Breast epithelium (tissue), 4 donors: ENCODE measurements around the gene MAGED1. TPM values are rescaled to one million over a fixed set of nuclear protein-coding genes. Genes with fewer than 3 reads are reported as not detected.

ENCODE experiments used
- DNase-seq, 2 donors: peaks; one replicate each; pipeline ENCODE4 v3.0.0-alpha.2; 2019; ENCODE audit warnings: low spot score in 2 of 2
- H3K27ac ChIP-seq, 2 donors: fragments of 200-600 bp; sonication (generic) in 1 of 2; one replicate each; pipeline ENCODE4 v1.5.1; 2016 to 2019; ENCODE audit warnings: mild to moderate bottlenecking in 1 of 2
- H3K27me3 ChIP-seq, 2 donors: fragments of 200-600 bp; sonication (generic) in 1 of 2; one replicate each; pipeline versions ENCODE4 v1.5.1 to v1.6.0; 2017 to 2019; ENCODE audit warnings: control low read depth in 1 of 2, mild to moderate bottlenecking in 1 of 2
- H3K36me3 ChIP-seq: fragments of 200-600 bp; one replicate; pipeline ENCODE4 v1.5.1; 2019
- H3K4me1 ChIP-seq, 2 donors: fragments of 200-600 bp; sonication (generic); one replicate each; pipeline ENCODE4 v1.5.1; 2016 to 2019; ENCODE audit warnings: control low read depth in 1 of 2
- H3K4me3 ChIP-seq, 3 donors: fragments of 200-600 bp; sonication (generic); 1 replicate in 2 of 3; 2 replicates in 1 of 3; pipeline ENCODE4 v1.5.1; 2016 to 2019; ENCODE audit warnings: mild to moderate bottlenecking in 3 of 3, moderate library complexity in 2 of 3
- H3K9me3 ChIP-seq, 2 donors: fragments of 200-600 bp; sonication (generic) in 1 of 2; one replicate each; pipeline ENCODE4 v1.5.1; 2016 to 2019; ENCODE audit warnings: control low read depth in 1 of 2
- POLR2A ChIP-seq: fragments of 450-650 bp; IDR thresholded peaks from one replicate; pipeline ENCODE4 v1.6.1; 2016; ENCODE audit warnings: antibody characterized with exemption, mild to moderate bottlenecking, moderate library complexity
- POLR2AphosphoS5 ChIP-seq, 3 donors: sonication (generic); formaldehyde crosslinking; IDR thresholded peaks; one replicate each; pipeline ENCODE4 v1.6.1; 2017; ENCODE audit warnings: antibody characterized with exemption in 3 of 3
- intact Hi-C: fragments of 100-400 bp; cut with DNase I; formaldehyde crosslinking; loops from one replicate; pipeline ENCODE4 v1.15.1; 2023; ENCODE audit warnings: low total_unique reads
- total RNA-seq, 3 donors: library from RNA; depleted of rRNA; stranded (reverse); fragments of >200 nt; gene quantifications; one replicate each; pipeline ENCODE4 v1.1.0, GENCODE V29; 2016
- TF ChIP-seq, protein P1 (sequence below), 3 donors: fragments of 450-650 bp; IDR thresholded peaks; one replicate each; pipeline ENCODE4 v1.5.1; 2016 to 2017; ENCODE audit warnings: antibody characterized with exemption in 3 of 3, mild to moderate bottlenecking in 3 of 3, moderate library complexity in 3 of 3

The MAGED1 gene, protein sequence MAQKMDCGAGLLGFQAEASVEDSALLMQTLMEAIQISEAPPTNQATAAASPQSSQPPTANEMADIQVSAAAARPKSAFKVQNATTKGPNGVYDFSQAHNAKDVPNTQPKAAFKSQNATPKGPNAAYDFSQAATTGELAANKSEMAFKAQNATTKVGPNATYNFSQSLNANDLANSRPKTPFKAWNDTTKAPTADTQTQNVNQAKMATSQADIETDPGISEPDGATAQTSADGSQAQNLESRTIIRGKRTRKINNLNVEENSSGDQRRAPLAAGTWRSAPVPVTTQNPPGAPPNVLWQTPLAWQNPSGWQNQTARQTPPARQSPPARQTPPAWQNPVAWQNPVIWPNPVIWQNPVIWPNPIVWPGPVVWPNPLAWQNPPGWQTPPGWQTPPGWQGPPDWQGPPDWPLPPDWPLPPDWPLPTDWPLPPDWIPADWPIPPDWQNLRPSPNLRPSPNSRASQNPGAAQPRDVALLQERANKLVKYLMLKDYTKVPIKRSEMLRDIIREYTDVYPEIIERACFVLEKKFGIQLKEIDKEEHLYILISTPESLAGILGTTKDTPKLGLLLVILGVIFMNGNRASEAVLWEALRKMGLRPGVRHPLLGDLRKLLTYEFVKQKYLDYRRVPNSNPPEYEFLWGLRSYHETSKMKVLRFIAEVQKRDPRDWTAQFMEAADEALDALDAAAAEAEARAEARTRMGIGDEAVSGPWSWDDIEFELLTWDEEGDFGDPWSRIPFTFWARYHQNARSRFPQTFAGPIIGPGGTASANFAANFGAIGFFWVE
- 10 to 100 TPM; 26.4 to 49.2 (median 44.9) TPM for total RNA-seq

DNA sequence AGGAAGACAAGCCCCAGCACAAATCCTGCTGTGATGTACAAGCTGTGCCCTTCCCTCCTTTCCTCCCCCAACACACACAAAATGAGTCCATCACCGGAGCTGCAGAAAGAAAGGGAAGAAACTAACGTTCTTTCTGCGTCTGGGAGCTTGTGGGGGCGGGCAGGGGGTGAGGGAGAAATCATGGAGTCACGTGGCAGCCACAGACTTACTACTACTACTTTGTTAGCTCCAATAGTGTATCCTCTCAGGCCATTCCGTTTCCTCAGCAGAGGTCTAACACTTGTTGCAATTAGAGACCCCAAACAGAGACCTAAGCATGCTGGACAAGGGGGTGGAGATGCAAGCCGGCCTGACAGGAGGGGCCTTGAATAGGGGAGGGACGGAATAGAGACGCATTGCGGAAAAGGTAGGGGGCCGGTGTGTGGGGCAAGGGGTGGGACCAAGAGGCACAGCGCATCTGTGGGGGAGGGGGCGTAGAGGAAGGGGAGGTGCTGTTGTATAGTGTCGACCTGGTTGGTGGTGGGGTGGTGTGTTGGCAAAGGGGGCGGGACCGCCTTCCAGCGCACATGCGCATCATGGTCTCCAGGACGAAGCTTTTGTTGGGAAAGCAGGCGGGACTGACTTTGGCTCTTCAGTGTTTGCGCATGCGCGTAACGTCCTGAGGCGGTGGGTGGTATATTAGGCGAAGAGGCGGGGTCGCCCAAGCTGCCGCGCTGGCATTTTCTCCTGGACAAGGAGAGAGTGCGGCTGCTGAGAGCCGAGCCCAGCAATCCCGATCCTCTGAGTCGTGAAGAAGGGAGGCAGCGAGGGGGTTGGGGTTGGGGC lies at the start of gene MAGED1:
TSS of gene MAGED1 (plus strand) at position 703 of the 825 bp plus-strand sequence. CDS start 682 bp downstream, outside the sequence.
- no peaks in the 10 kb centered on the region for H3K9me3 ChIP-seq
- peak within 1 kb of the TSS; percentile 47 to 69 (median 60) for H3K4me3 ChIP-seq
- H3K4me1 ChIP-seq: no peaks in the 10 kb centered on the region
- TF ChIP-seq POLR2AphosphoS5 (IDR thresholded peaks at IDR 0.05): peak; percentile 28 to 74 (median 38)
- TF ChIP-seq, protein P1, sequence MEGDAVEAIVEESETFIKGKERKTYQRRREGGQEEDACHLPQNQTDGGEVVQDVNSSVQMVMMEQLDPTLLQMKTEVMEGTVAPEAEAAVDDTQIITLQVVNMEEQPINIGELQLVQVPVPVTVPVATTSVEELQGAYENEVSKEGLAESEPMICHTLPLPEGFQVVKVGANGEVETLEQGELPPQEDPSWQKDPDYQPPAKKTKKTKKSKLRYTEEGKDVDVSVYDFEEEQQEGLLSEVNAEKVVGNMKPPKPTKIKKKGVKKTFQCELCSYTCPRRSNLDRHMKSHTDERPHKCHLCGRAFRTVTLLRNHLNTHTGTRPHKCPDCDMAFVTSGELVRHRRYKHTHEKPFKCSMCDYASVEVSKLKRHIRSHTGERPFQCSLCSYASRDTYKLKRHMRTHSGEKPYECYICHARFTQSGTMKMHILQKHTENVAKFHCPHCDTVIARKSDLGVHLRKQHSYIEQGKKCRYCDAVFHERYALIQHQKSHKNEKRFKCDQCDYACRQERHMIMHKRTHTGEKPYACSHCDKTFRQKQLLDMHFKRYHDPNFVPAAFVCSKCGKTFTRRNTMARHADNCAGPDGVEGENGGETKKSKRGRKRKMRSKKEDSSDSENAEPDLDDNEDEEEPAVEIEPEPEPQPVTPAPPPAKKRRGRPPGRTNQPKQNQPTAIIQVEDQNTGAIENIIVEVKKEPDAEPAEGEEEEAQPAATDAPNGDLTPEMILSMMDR (IDR thresholded peaks at IDR 0.05): no peak
- TF ChIP-seq POLR2A: peak; percentile 64
- H3K27me3 ChIP-seq: peaks cover 0 to 18% of the 10 kb centered on the region in 2 donors
- no peaks in the 10 kb centered on the region for H3K36me3 ChIP-seq
- peak within 1 kb of the TSS; percentile 81 to 85 for H3K27ac ChIP-seq
- DNase-seq: peak; percentile 86 to 90
- intact Hi-C loops: no loop called here

DNA sequence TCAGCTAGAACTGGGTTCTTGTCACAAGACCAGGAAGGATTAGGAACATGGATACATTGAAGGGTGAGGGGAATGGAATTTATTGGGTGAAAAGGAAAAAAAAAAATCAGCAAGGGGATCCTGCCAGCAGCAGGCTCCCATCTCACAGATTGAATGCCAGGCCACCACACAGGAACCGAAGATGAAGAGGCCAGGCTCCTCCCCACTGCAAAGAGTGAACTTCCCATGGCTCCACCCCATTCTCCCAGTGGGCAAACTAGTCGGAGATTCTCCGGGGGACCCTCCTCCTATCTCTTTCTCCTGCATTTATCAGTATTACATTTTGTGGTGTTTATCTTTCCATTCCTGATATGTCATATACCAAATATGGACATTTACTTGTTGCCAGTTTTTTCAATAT lies 46.0 kb upstream of the MAGED1 start:
- intact Hi-C loops: no loop called here
- DNase-seq: no peak
- Histone ChIP-seq H3K9me3 (peaks cover 0 to 6% of the 10 kb centered on the region in 2 donors), H3K27me3 (peaks cover 0 to 20% of the 10 kb centered on the region in 2 donors), H3K36me3 (no peaks in the 10 kb centered on the region), H3K27ac (no peak overlapping the region), H3K4me1 (no peaks in the 10 kb centered on the region), H3K4me3 (no peak overlapping the region)
- TF ChIP-seq POLR2AphosphoS5 (IDR thresholded peaks at IDR 0.05): no peak
- TF ChIP-seq, protein P1 (IDR thresholded peaks at IDR 0.05): no peak
- TF ChIP-seq POLR2A: no peak

DNA sequence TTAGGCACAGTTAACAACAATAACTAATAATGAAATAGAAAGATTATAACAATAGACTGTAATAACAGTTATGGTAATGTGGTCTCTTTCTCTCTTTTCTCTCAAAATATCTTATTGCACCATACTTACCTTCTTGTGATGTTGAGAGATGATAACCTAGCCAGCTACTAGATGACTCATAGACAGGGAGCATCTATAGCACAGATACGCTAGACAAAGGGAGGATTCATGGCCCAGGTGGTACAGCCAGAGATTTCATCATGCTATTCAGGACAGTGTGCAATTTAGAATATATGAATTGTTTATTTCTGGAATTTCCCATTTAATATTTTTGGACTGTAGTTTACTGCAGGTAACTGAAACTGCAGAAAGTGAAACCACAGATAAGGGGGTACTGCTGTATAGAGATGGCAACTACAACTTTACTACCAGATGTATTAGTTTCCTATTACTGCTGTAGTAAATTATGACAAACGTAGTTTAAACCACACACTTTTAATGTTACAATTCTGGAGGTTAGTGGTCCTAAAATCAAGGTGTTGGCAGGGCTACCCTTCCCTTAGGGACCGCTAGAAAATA lies 41.8 kb upstream of the MAGED1 start:
- Histone ChIP-seq H3K27me3 (peaks cover 0 to 30% of the 10 kb centered on the region in 2 donors), H3K4me1 (no peaks in the 10 kb centered on the region), H3K4me3 (no peak overlapping the region), H3K9me3 (no peaks in the 10 kb centered on the region), H3K27ac (no peak overlapping the region), H3K36me3 (no peaks in the 10 kb centered on the region)
- DNase-seq: no peak
- TF ChIP-seq POLR2A (no peak), POLR2AphosphoS5 (IDR thresholded peaks at IDR 0.05) (no peak)
- TF ChIP-seq, protein P1 (IDR thresholded peaks at IDR 0.05): no peak
- intact Hi-C loops: no loop called here

DNA sequence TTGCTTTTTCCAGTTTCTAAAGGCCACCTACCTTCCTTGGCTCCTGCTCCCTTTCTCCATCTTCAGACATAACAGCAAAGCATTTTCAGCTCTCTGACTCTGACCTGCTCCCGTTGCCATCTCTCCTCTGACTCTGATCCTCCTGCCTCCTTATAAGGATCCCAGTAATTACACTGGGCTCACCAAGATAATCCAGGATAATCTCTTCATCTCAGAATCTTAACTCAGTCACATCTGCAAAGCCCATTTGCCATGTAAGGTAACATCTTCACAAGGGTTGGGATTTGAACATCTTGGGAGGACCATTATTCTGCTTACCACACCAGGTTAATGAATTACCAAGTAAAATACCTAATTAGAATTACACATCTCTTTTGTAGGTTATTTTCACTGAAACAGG lies 41.3 kb upstream of the MAGED1 start:
- Histone ChIP-seq H3K4me1 (no peaks in the 10 kb centered on the region), H3K36me3 (no peaks in the 10 kb centered on the region), H3K27ac (no peak overlapping the region), H3K27me3 (peaks cover 0 to 31% of the 10 kb centered on the region in 2 donors), H3K4me3 (no peak overlapping the region), H3K9me3 (no peaks in the 10 kb centered on the region)
- no peak for TF ChIP-seq POLR2AphosphoS5 (IDR thresholded peaks at IDR 0.05)
- no peak for TF ChIP-seq POLR2A
- TF ChIP-seq, protein P1 (IDR thresholded peaks at IDR 0.05): no peak
- no peak for DNase-seq
- intact Hi-C loops: no loop called here
